ENCODE measurements around the gene SPATA20.

GRCh38 chr17:50556803-50557202 is 9.8 kb downstream of the SPATA20 start:
- TF ChIP-seq CTCF (IDR thresholded peaks at IDR 0.05) (no peak), EZH2phosphoT487 (IDR thresholded peaks at IDR 0.05) (no peak), EZH2 (IDR thresholded peaks at IDR 0.05) (no peak)

All from neural progenitor cell (in vitro differentiated cells).